HEK293 (cell line): ENCODE data around the gene CD180.

Experiments used
- CTCF ChIA-PET: fragments of 350-600 bp; formaldehyde crosslinking; extraction: SDS; loops from one replicate; lab custom pipeline; 2021; ENCODE audit warnings: antibody characterized with exemption; lab: Yijun Ruan, JAX
- POLR2A ChIA-PET: fragments of 300-600 bp; formaldehyde crosslinking; extraction: SDS; loops from one replicate; lab custom pipeline; 2020; ENCODE audit warnings: antibody characterized with exemption, inconsistent platforms; lab: Yijun Ruan, JAX
- H3K27ac ChIP-seq: fragments of 200-500 bp; sonication (Bioruptor generic); 2 replicates; pipeline ENCODE4 v1.5.1; 2014; ENCODE audit warnings: low read depth, low read length, control low read depth, inconsistent platforms; ENCODE audit errors: extremely low read depth
- H3K36me3 ChIP-seq, 2 experiments: fragments of 200-500 bp in 1 of 2; sonication (Bioruptor generic) in 1 of 2; 1 replicate in 1 of 2; 2 replicates in 1 of 2; pipeline ENCODE4 v1.5.1; 2014 to 2017; ENCODE audit warnings: inconsistent platforms in 2 of 2, low read length in 2 of 2; ENCODE audit not compliant: control insufficient read depth in 2 of 2, insufficient read depth in 1 of 2
- H3K4me1 ChIP-seq: fragments of 200-500 bp; sonication (Bioruptor generic); 2 replicates; pipeline ENCODE4 v1.5.1; 2014; ENCODE audit warnings: mild to moderate bottlenecking, low read length, inconsistent platforms; ENCODE audit not compliant: control insufficient read depth, insufficient read depth
- H3K4me3 ChIP-seq: 2 replicates; pipeline ENCODE4 v1.5.1; 2011; ENCODE audit warnings: low read depth, mild to moderate bottlenecking, control low read depth, low read length, moderate library complexity
- H3K9me3 ChIP-seq: fragments of 200-500 bp; sonication (Bioruptor generic); 2 replicates; pipeline ENCODE4 v1.5.1; 2014; ENCODE audit warnings: low read depth, low read length, inconsistent platforms; ENCODE audit not compliant: control insufficient read depth, insufficient read depth
- SP3 ChIP-seq: fragments of 450-650 bp; formaldehyde crosslinking; IDR thresholded peaks from 2 replicates; pipeline ENCODE4 v1.5.1; 2016; ENCODE audit warnings: missing biosample characterization, missing genetic modification characterization
- ZFP41 ChIP-seq: fragments of 450-650 bp; formaldehyde crosslinking; IDR thresholded peaks from 2 replicates; pipeline ENCODE4 v1.5.1; 2016; ENCODE audit warnings: missing biosample characterization, missing genetic modification characterization, borderline replicate concordance
- ZNF184 ChIP-seq: fragments of 450-650 bp; IDR thresholded peaks from 2 replicates; pipeline ENCODE4 v1.5.1; 2018; ENCODE audit warnings: missing biosample characterization, mild to moderate bottlenecking, missing genetic modification characterization
- ZNF202 ChIP-seq: fragments of 450-650 bp; formaldehyde crosslinking; IDR thresholded peaks from 2 replicates; pipeline ENCODE4 v1.5.1; 2016; ENCODE audit warnings: missing biosample characterization, missing genetic modification characterization, borderline replicate concordance
- ZNF280C ChIP-seq: fragments of 450-650 bp; formaldehyde crosslinking; IDR thresholded peaks from 2 replicates; pipeline ENCODE4 v1.5.1; 2016; ENCODE audit warnings: missing biosample characterization, missing genetic modification characterization
- ZNF514 ChIP-seq: fragments of 450-650 bp; formaldehyde crosslinking; IDR thresholded peaks from 2 replicates; pipeline ENCODE4 v1.5.1; 2016; ENCODE audit warnings: missing biosample characterization, missing genetic modification characterization
- ZNF654 ChIP-seq: fragments of 450-650 bp; formaldehyde crosslinking; IDR thresholded peaks from 2 replicates; pipeline ENCODE4 v1.5.1; 2016; ENCODE audit warnings: low read depth, missing biosample characterization, missing genetic modification characterization
- TF ChIP-seq, protein P1 (sequence below): fragments of 450-650 bp; formaldehyde crosslinking; IDR thresholded peaks from 2 replicates; pipeline ENCODE4 v1.5.1; 2017; ENCODE audit warnings: missing biosample characterization, missing genetic modification characterization
- TF ChIP-seq, protein P2 (sequence below): fragments of 450-650 bp; formaldehyde crosslinking; IDR thresholded peaks from 2 replicates; pipeline ENCODE4 v1.5.1; 2017; ENCODE audit warnings: missing biosample characterization, missing genetic modification characterization

Gene CD180

GRCh38 chr5:67164856-67165525 lies 31.6 kb downstream of the CD180 start (continued):
- TF ChIP-seq, protein P1, sequence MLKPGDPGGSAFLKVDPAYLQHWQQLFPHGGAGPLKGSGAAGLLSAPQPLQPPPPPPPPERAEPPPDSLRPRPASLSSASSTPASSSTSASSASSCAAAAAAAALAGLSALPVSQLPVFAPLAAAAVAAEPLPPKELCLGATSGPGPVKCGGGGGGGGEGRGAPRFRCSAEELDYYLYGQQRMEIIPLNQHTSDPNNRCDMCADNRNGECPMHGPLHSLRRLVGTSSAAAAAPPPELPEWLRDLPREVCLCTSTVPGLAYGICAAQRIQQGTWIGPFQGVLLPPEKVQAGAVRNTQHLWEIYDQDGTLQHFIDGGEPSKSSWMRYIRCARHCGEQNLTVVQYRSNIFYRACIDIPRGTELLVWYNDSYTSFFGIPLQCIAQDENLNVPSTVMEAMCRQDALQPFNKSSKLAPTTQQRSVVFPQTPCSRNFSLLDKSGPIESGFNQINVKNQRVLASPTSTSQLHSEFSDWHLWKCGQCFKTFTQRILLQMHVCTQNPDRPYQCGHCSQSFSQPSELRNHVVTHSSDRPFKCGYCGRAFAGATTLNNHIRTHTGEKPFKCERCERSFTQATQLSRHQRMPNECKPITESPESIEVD (tag by site-specific recombination), result no peak

GRCh38 chr5:67163863-67164595 lies 32.6 kb downstream of the CD180 start:
- H3K36me3 ChIP-seq, result peaks cover 0 to 32% of the 10 kb centered on the region in 2 experiments; a peak in 1 of 3 replicates
- H3K4me1 ChIP-seq, result no peaks in the 10 kb centered on the region
- H3K4me3 ChIP-seq, result no peak overlapping the region
- H3K9me3 ChIP-seq, result no peaks in the 10 kb centered on the region
- ChIA-PET POLR2A (no interaction called here), CTCF (no interaction called here)
- TF ChIP-seq SP3 (tag by site-specific recombination) (no peak), ZNF280C (tag by site-specific recombination) (no peak), ZNF654 (tag by site-specific recombination) (no peak)
- H3K27ac ChIP-seq, result no peak overlapping the region

GRCh38 chr5:67163231-67163756 lies 33.3 kb downstream of the CD180 start:
- H3K27ac ChIP-seq, result no peak overlapping the region
- POLR2A ChIA-PET, result no interaction called here
- H3K4me3 ChIP-seq, result no peak overlapping the region
- CTCF ChIA-PET, result interaction anchor here (2.4 kb wide), 1 partner anchor 46 kb away, joined by 8 read pairs; no protein-coding TSS in a partner anchor
- no peaks in the 10 kb centered on the region for H3K4me1 ChIP-seq
- no peaks in the 10 kb centered on the region for H3K9me3 ChIP-seq
- 0 out of 2 replicates have a peak, but pooled peaks have one; percentile 34 for TF ChIP-seq ZNF202 (tag by site-specific recombination)
- TF ChIP-seq, protein P2, sequence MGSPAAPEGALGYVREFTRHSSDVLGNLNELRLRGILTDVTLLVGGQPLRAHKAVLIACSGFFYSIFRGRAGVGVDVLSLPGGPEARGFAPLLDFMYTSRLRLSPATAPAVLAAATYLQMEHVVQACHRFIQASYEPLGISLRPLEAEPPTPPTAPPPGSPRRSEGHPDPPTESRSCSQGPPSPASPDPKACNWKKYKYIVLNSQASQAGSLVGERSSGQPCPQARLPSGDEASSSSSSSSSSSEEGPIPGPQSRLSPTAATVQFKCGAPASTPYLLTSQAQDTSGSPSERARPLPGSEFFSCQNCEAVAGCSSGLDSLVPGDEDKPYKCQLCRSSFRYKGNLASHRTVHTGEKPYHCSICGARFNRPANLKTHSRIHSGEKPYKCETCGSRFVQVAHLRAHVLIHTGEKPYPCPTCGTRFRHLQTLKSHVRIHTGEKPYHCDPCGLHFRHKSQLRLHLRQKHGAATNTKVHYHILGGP (tag by site-specific recombination), result no peak
- no peak for TF ChIP-seq ZFP41 (tag by site-specific recombination)
- H3K36me3 ChIP-seq, result peaks cover 0 to 32% of the 10 kb centered on the region in 2 experiments; a peak in 2 of 3 replicates

DNA sequence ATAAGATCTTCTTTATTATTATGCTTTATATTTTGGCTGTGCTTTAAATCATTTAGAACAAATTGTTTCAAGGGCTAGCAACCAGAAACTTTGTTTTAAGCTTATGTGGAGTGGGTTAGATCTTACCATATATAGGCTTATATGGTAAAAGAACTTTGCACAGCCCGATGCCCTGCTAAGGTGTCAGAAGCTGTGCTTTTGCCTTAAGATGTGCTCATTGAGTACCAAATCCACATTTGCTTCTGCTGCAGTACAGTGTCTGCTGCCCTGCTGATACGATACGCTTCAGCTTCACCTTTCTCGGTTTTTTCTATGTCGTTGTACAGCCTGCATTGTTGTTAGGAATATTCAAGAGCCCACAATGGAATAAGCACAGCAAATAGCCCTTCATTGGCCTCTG lies 34.8 kb downstream of the CD180 start:
- no peaks in the 10 kb centered on the region for H3K9me3 ChIP-seq
- H3K4me3 ChIP-seq, result no peak overlapping the region
- CTCF ChIA-PET, result interaction anchor here (0.7 to 2.4 kb wide), 6 partner anchors 9 to 397 kb away, joined by 3 to 8 read pairs (median 3); no protein-coding TSS in a partner anchor
- peaks cover 0 to 32% of the 10 kb centered on the region in 2 experiments; a peak in 2 of 3 replicates for H3K36me3 ChIP-seq
- TF ChIP-seq ZNF184 (tag by site-specific recombination) (no peak), ZNF514 (tag by site-specific recombination) (no peak)
- POLR2A ChIA-PET, result no interaction called here
- no peaks in the 10 kb centered on the region for H3K4me1 ChIP-seq
- no peak overlapping the region for H3K27ac ChIP-seq
